Gastroesophageal sphincter (tissue), 4 donors: ENCODE measurements around the gene TENM3. TPM values are rescaled to one million over a fixed set of nuclear protein-coding genes. Genes with fewer than 3 reads are reported as not detected.

Source experiments
- ATAC-seq: fragments of 150-250 bp; one replicate; pipeline ENCODE4 v1.9.1; 2016; ENCODE audit warnings: mild to moderate bottlenecking, moderate library complexity
- H3K27ac ChIP-seq, 4 donors: fragments of 200-600 bp; sonication (generic) in 3 of 4; 1 replicate in 3 of 4; 2 replicates in 1 of 4; pipeline ENCODE4 v1.5.1; 2016 to 2019
- H3K27me3 ChIP-seq: fragments of 200-600 bp; sonication (generic); one replicate; pipeline ENCODE4 v1.5.1; 2019
- H3K36me3 ChIP-seq, 2 donors: fragments of 200-600 bp; sonication (generic); one replicate each; pipeline ENCODE4 v1.5.1; 2019; ENCODE audit warnings: control low read depth in 1 of 2
- H3K4me1 ChIP-seq, 3 donors: fragments of 200-600 bp; sonication (generic); 1 replicate in 2 of 3; 2 replicates in 1 of 3; pipeline ENCODE4 v1.5.1; 2016 to 2019; ENCODE audit warnings: control low read depth in 2 of 3
- H3K4me3 ChIP-seq, 2 donors: fragments of 200-600 bp; sonication (generic); one replicate each; pipeline ENCODE4 v1.5.1; 2019; ENCODE audit warnings: mild to moderate bottlenecking in 1 of 2, moderate library complexity in 1 of 2
- H3K9me3 ChIP-seq, 3 donors: fragments of 200-600 bp; sonication (generic); one replicate each; pipeline ENCODE4 v1.5.1; 2017 to 2019; ENCODE audit warnings: control low read depth in 2 of 3
- CTCF ChIP-seq, 4 experiments: fragments of 200-600 bp in 2 of 4; fragments of 450-650 bp in 2 of 4; sonication (generic) in 1 of 4; IDR thresholded peaks; one replicate each; pipeline ENCODE4 v1.5.1; 2017 to 2019; ENCODE audit warnings: antibody characterized with exemption in 4 of 4, mild to moderate bottlenecking in 2 of 4, moderate library complexity in 2 of 4
- EP300 ChIP-seq: sonication (generic); formaldehyde crosslinking; IDR thresholded peaks from one replicate; pipeline ENCODE4 v1.6.1; 2017; ENCODE audit warnings: antibody characterized with exemption, mild to moderate bottlenecking
- POLR2A ChIP-seq, 2 donors: fragments of 450-650 bp; IDR thresholded peaks; one replicate each; pipeline ENCODE4 v1.6.1; 2017; ENCODE audit warnings: antibody characterized with exemption in 2 of 2, mild to moderate bottlenecking in 2 of 2, moderate library complexity in 1 of 2
- POLR2AphosphoS5 ChIP-seq: sonication (generic); formaldehyde crosslinking; IDR thresholded peaks from one replicate; pipeline ENCODE4 v1.6.1; 2017; ENCODE audit warnings: antibody characterized with exemption
- WGBS, 2 donors: methylation state at CpG; one replicate each; pipeline ENCODE4 v1.1.5; 2018; ENCODE audit warnings: low coverage in 1 of 2; 5-methylcytosine and 5-hydroxymethylcytosine counted together
- total RNA-seq, 4 donors: library from RNA; depleted of rRNA; stranded (reverse); fragments of >200 nt; gene quantifications; one replicate each; pipeline ENCODE4 v1.1.0, GENCODE V29; 2016

TENM3 gene
- total RNA-seq, 4 donors from 2014 or later = 8.2 to 39.9 (median 15.8) TPM

DNA sequence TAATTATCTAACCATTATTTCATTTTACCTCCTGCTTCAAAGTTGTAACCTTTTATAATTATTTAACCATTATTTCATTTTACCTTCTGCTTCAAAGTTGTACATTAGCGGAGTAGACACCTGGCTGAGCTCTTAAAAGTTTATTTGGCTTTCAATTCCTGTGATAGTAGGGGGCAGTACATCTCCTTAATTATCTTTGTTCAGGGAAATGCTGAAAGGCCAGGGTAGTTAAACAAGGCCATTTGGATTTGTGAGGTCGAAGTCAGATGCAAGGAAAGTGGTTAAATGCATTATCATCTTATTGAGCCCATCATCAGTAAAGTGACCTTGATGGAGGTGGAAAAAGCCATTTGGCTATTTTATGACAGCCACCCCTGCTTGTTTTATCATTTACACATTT is 210.6 kb downstream of the TENM3 start:
- H3K27ac ChIP-seq = peak overlapping the region in 1 of 4 donors; percentile 45
- peaks cover 0 to 22% (median 3%) of the 10 kb centered on the region in 3 donors for H3K4me1 ChIP-seq
- no peak for ATAC-seq
- H3K9me3 ChIP-seq = no peaks in the 10 kb centered on the region
- H3K27me3 ChIP-seq = peaks cover 40% of the 10 kb centered on the region
- H3K36me3 ChIP-seq = no peaks in the 10 kb centered on the region
- no peak overlapping the region for H3K4me3 ChIP-seq
- no peak for TF ChIP-seq POLR2A (IDR thresholded peaks at IDR 0.05)
- TF ChIP-seq CTCF (IDR thresholded peaks at IDR 0.05) = no peak
- TF ChIP-seq EP300 = no peak
- no peak for TF ChIP-seq POLR2AphosphoS5
- WGBS, 2 donors = 76 to 96% methylated on average over 2 of the region's 2 CpGs

GRCh38 chr4:182454440-182455013 is 211.3 kb downstream of the TENM3 start:
- H3K27ac ChIP-seq = peak overlapping the region in 1 of 4 donors; percentile 45
- TF ChIP-seq POLR2AphosphoS5 (no peak), POLR2A (IDR thresholded peaks at IDR 0.05) (no peak), EP300 (no peak), CTCF (IDR thresholded peaks at IDR 0.05) (no peak)
- H3K9me3 ChIP-seq = no peaks in the 10 kb centered on the region
- peaks cover 0 to 18% (median 1%) of the 10 kb centered on the region in 3 donors for H3K4me1 ChIP-seq
- WGBS, 2 donors = 42 to 43% methylated on average over 6 of the region's 6 CpGs
- H3K36me3 ChIP-seq = no peaks in the 10 kb centered on the region
- ATAC-seq = no peak
- H3K4me3 ChIP-seq = no peak overlapping the region
- peaks cover 40% of the 10 kb centered on the region for H3K27me3 ChIP-seq

- H3K36me3 ChIP-seq = no peaks in the 10 kb centered on the region
- no peaks in the 10 kb centered on the region for H3K27me3 ChIP-seq
- no peaks in the 10 kb centered on the region for H3K9me3 ChIP-seq
- no peak for ATAC-seq
- 53 to 71% methylated on average over 2 to 5 of the region's 5 CpGs for WGBS, 2 donors
- H3K4me1 ChIP-seq = no peaks in the 10 kb centered on the region
- TF ChIP-seq POLR2A (IDR thresholded peaks at IDR 0.05) = no peak
- no peak for TF ChIP-seq POLR2AphosphoS5
- no peak for TF ChIP-seq CTCF (IDR thresholded peaks at IDR 0.05)
- no peak for TF ChIP-seq EP300
- no peak overlapping the region for H3K4me3 ChIP-seq
- H3K27ac ChIP-seq = no peak overlapping the region
Observed at GRCh38 chr4:182465114-182465513, 221.9 kb downstream of the TENM3 start.

DNA sequence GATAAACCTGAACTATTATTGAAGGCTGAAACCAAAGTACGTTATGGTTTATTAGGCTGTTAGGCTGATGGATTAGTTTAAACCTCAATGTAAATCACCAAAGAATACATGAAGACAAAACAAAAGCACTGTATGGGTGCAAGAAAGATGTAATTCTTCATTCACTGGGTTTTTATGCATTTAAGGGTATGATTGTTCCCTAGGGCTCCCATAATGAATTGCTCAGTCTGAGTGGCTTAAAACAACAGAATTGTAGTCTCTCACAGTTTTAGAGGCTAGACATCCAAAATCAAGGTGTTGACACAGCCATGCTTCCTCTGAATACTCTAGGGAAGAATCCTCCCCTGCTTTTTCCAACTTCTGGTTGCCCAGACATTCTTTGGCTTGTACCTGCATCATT is 222.8 kb downstream of the TENM3 start:
- TF ChIP-seq CTCF (IDR thresholded peaks at IDR 0.05) = no peak
- TF ChIP-seq POLR2AphosphoS5 = no peak
- no peak for TF ChIP-seq POLR2A (IDR thresholded peaks at IDR 0.05)
- no peak for TF ChIP-seq EP300
- 68 to 73% methylated on average over 1 of the region's 1 CpG for WGBS, 2 donors
- H3K27ac ChIP-seq = no peak overlapping the region
- no peaks in the 10 kb centered on the region for H3K4me1 ChIP-seq
- H3K27me3 ChIP-seq = no peaks in the 10 kb centered on the region
- H3K9me3 ChIP-seq = no peaks in the 10 kb centered on the region
- no peak for ATAC-seq
- H3K36me3 ChIP-seq = no peaks in the 10 kb centered on the region
- H3K4me3 ChIP-seq = no peak overlapping the region

DNA sequence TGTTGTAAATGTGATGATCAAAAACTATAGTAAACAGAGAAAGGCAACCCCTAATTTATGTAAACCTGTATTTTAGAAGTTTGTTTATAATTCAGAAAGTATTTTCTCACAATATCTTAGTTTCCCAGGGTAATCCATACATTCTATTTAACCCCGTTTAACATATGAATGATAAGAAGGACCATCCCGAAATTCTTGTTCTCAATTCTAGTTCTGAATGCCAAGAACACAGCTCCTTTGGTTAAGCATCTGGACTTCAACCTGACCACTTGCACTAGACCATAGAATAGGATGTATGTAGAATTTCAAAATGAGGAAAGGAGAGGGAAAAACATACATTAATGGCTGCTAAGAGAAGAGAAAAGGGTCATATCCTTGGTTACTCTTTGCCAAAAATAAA is 227.0 kb downstream of the TENM3 start:
- Histone ChIP-seq H3K4me3 (no peak overlapping the region), H3K27ac (no peak overlapping the region), H3K4me1 (no peaks in the 10 kb centered on the region), H3K9me3 (no peaks in the 10 kb centered on the region), H3K27me3 (no peaks in the 10 kb centered on the region), H3K36me3 (no peaks in the 10 kb centered on the region)
- TF ChIP-seq POLR2A (IDR thresholded peaks at IDR 0.05) (no peak), POLR2AphosphoS5 (no peak), EP300 (no peak), CTCF (IDR thresholded peaks at IDR 0.05) (no peak)
- no peak for ATAC-seq
- 85 to 88% methylated on average over 2 of the region's 2 CpGs for WGBS, 2 donors
